ENCODE results near the gene FOXO3B.
"Not testable (repeated sequence)": the region's sequence is repeated elsewhere in the genome, so short reads cannot be mapped to it uniquely, and the experiment has no call there.

GRCh38 chr17:18666326-18666725 is 15.8 kb downstream of the FOXO3B start:
- TF ChIP-seq CTCF (IDR thresholded peaks at IDR 0.05); POLR2AphosphoS5 (IDR thresholded peaks at IDR 0.05; ENCODE audit: insufficient read depth in 1 of 2, low read depth in 1 of 2): not testable (repeated sequence)
